Small intestine (tissue), 7 donors: Measurements from ENCODE around the gene NRAP. TPM values are rescaled to one million over a fixed set of nuclear protein-coding genes. Genes with fewer than 3 reads are reported as not detected.

Experiments used
- DNase-seq, 2 donors: peaks; one replicate each; pipeline versions ENCODE4 v3.0.0 to v3.0.0-alpha.2; 2013
- FAIRE-seq: peaks from 2 replicates; lab custom pipeline; 2012; peaks lifted over from hg19 to GRCh38; lab: Jason Lieb, UNC
- H3K27ac ChIP-seq, 3 donors: one replicate each; pipeline ENCODE4 v1.5.1; 2013; ENCODE audit warnings: low read length in 2 of 3, mild to moderate bottlenecking in 2 of 3, control low read depth in 1 of 3, inconsistent platforms in 1 of 3, low read depth in 1 of 3, moderate library complexity in 1 of 3
- H3K27me3 ChIP-seq, 3 donors: one replicate each; pipeline ENCODE4 v1.6.1; 2013; ENCODE audit warnings: low read length in 3 of 3, inconsistent platforms in 1 of 3; ENCODE audit not compliant: control insufficient read depth in 3 of 3, insufficient read depth in 3 of 3
- H3K36me3 ChIP-seq, 3 donors: one replicate each; pipeline ENCODE4 v1.6.1; 2013; ENCODE audit warnings: low read length in 3 of 3, inconsistent platforms in 1 of 3, low read depth in 1 of 3, mild to moderate bottlenecking in 1 of 3, moderate library complexity in 1 of 3; ENCODE audit not compliant: control insufficient read depth in 3 of 3, insufficient read depth in 2 of 3
- H3K4me1 ChIP-seq, 3 donors: one replicate each; pipeline ENCODE4 v1.6.1; 2013; ENCODE audit warnings: low read length in 2 of 3, inconsistent platforms in 1 of 3, low read depth in 1 of 3, mild to moderate bottlenecking in 1 of 3, moderate library complexity in 1 of 3; ENCODE audit not compliant: control insufficient read depth in 3 of 3, insufficient read depth in 2 of 3
- H3K4me3 ChIP-seq, 3 donors: one replicate each; pipeline ENCODE4 v1.5.1; 2013; ENCODE audit warnings: low read length in 3 of 3, control low read depth in 1 of 3, inconsistent platforms in 1 of 3, low read depth in 1 of 3, mild to moderate bottlenecking in 1 of 3, moderate library complexity in 1 of 3
- H3K9me3 ChIP-seq, 2 donors: one replicate each; pipeline ENCODE4 v1.6.1; 2013; ENCODE audit warnings: low read depth in 1 of 2, low read length in 1 of 2; ENCODE audit not compliant: control insufficient read depth in 2 of 2, insufficient read depth in 1 of 2
- WGBS, 3 donors: extraction: QIAGEN DNeasy Blood & Tissue Kit; methylation state at CpG; one replicate each; pipeline ENCODE4 v1.1.7; 2013; 5-methylcytosine and 5-hydroxymethylcytosine counted together
- polyA plus RNA-seq, 4 donors: library from polyadenylated mRNA; stranded (reverse) in 3 of 4; unstranded in 1 of 4; fragments of 200-250 nt in 3 of 4; fragments of 120-200 nt in 1 of 4; gene quantifications; one replicate each; pipeline versions ENCODE4 v1.2.1 to v1.2.3, GENCODE V29; 2013
- donor health status: healthy with polysubstance abuse.
- donor health status: control.
- donor health status: control.
- donor health status: Bipolar disorder and iron deficiency.
- donor health status: healthy.

NRAP gene
- polyA plus RNA-seq, 4 donors: 0.03 to 2.2 (median 0.18) TPM

DNA sequence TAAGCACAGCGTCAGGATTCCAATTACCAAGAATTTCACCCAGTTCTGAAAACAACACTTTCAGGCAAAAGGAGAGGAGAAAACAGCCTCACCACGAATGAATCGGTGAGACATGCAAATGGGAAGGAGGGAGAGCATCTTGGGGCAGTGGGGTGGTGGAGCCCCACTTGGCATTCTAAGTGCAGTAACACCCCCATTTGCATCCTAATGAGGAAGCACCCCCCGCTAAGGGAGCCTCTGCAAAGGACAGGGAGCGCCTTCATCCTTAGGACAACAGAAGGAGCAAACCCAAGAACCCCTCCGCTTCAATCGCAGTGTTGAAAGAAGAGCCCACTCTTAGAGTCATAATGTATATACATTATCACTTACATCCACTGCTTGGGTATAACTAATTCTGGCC is 46.8 kb downstream of the NRAP start:
- no peak for FAIRE-seq

DNA sequence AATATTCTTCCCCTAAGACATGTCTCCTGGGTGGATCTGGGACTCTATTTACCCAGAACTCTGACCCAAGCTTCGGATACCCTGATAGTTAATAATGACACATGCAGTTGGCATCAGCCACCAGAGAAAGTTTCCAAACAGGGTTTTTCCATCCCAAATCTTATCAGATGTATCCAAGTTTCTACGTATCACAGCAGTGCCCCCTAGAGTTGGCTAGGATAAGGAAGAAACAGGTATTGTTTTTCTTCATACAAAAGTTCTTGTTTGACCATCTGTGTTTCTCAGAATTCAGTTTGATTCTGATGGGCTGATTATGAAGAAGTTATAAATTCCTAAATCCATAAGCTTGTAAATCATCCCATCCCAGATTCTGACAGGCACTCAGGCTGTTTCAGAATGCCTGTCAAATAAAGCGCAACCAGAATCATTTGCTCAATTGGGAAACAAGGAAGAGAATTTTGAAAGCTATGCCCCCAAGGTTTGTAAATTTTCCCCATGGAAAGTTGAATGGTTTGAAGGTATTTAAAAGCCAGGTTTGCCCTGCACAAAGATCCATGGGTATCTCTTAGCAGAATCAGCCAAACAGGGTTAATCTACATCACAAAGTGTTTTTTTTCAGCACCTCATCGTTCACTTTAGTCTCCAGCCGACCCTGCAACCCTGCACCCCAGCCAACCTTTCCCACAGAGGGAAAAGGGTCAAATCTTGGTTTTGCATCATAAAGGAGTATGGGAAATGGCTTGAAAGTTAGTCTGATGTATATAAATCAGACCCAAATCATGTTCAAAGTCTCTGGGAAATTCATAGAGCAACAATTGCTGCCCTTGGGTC is 47.4 kb downstream of the NRAP start:
- DNase-seq: no peak
- H3K4me1 ChIP-seq: no peaks in the 10 kb centered on the region
- FAIRE-seq: no peak
- no peaks in the 10 kb centered on the region for H3K9me3 ChIP-seq
- no peaks in the 10 kb centered on the region for H3K36me3 ChIP-seq
- H3K27ac ChIP-seq: no peak overlapping the region
- no peak overlapping the region for H3K4me3 ChIP-seq
- H3K27me3 ChIP-seq: peaks cover 0 to 26% (median 12%) of the 10 kb centered on the region in 3 donors
- WGBS, 3 donors: 17 to 26% (median 26%) methylated on average over 5 of the region's 5 CpGs

More for the DNA sequence above, 46.8 kb downstream of the NRAP start:
- DNase-seq: no peak
- Histone ChIP-seq H3K4me3 (no peak overlapping the region), H3K9me3 (no peaks in the 10 kb centered on the region), H3K27me3 (peaks cover 0 to 25% (median 11%) of the 10 kb centered on the region in 3 donors), H3K4me1 (no peaks in the 10 kb centered on the region), H3K36me3 (no peaks in the 10 kb centered on the region), H3K27ac (no peak overlapping the region)
- WGBS, 3 donors: 25 to 50% (median 44%) methylated on average over 6 to 7 of the region's 7 CpGs

GRCh38 chr10:113613977-113614690 is 49.7 kb downstream of the NRAP start:
- WGBS, 3 donors: 63 to 68% (median 66%) methylated on average over 15 of the region's 15 CpGs
- no peak overlapping the region for H3K27ac ChIP-seq
- no peak for DNase-seq
- H3K9me3 ChIP-seq: no peaks in the 10 kb centered on the region
- H3K4me3 ChIP-seq: no peak overlapping the region
- no peaks in the 10 kb centered on the region for H3K4me1 ChIP-seq
- H3K27me3 ChIP-seq: peaks cover 0 to 29% (median 12%) of the 10 kb centered on the region in 3 donors
- H3K36me3 ChIP-seq: no peaks in the 10 kb centered on the region
- FAIRE-seq: no peak

DNA sequence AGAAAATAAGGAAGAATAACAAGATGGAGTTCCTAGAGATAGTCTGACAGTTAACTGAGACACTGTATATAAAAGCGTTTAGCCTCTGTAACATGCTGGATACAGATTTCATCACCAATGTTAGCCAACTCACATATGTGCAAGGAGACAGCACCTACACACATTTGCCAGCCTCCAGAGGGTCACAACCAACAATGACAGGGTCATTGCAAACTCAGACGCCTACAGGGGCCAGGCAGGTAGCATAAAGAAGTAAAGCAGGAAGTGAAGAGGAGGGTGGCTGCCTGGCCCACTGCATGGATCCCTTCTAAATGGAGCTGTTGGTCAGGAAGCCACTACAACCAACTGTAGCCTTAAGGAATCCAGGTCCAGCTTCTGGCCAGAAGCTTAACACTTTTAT is 50.4 kb downstream of the NRAP start:
- no peak overlapping the region for H3K4me3 ChIP-seq
- no peak for FAIRE-seq
- H3K9me3 ChIP-seq: no peaks in the 10 kb centered on the region
- H3K4me1 ChIP-seq: no peaks in the 10 kb centered on the region
- H3K27me3 ChIP-seq: peaks cover 0 to 28% (median 12%) of the 10 kb centered on the region in 3 donors
- H3K36me3 ChIP-seq: no peaks in the 10 kb centered on the region
- no peak overlapping the region for H3K27ac ChIP-seq
- 77 to 94% (median 88%) methylated on average over 2 of the region's 2 CpGs for WGBS, 3 donors
- no peak for DNase-seq

DNA sequence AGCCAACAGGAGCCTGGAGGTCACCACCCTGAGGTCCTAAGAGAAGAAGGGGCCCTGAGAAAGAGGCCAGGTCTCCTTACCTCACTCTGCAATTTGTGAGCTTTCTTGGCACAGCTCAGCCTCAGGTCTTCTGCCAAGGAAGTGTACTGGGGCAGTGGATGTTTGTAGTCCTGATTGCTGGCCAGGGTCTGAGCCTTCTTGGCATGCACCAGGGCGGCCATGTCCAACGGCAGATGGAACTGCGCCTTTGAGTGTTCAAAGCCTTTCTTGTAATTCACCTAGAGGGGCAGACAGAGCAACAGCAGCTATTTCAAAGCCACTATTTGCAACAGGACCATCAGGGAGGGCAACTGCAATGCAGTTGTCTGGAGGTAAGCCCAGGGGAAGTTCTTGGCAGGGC is 51.7 kb downstream of the NRAP start:
- H3K36me3 ChIP-seq: no peaks in the 10 kb centered on the region
- H3K4me1 ChIP-seq: no peaks in the 10 kb centered on the region
- H3K27ac ChIP-seq: no peak overlapping the region
- no peak overlapping the region for H3K4me3 ChIP-seq
- 69 to 89% (median 83%) methylated on average over 3 of the region's 3 CpGs for WGBS, 3 donors
- peaks cover 0 to 28% (median 10%) of the 10 kb centered on the region in 3 donors for H3K27me3 ChIP-seq
- FAIRE-seq: no peak
- H3K9me3 ChIP-seq: no peaks in the 10 kb centered on the region
- DNase-seq: no peak

DNA sequence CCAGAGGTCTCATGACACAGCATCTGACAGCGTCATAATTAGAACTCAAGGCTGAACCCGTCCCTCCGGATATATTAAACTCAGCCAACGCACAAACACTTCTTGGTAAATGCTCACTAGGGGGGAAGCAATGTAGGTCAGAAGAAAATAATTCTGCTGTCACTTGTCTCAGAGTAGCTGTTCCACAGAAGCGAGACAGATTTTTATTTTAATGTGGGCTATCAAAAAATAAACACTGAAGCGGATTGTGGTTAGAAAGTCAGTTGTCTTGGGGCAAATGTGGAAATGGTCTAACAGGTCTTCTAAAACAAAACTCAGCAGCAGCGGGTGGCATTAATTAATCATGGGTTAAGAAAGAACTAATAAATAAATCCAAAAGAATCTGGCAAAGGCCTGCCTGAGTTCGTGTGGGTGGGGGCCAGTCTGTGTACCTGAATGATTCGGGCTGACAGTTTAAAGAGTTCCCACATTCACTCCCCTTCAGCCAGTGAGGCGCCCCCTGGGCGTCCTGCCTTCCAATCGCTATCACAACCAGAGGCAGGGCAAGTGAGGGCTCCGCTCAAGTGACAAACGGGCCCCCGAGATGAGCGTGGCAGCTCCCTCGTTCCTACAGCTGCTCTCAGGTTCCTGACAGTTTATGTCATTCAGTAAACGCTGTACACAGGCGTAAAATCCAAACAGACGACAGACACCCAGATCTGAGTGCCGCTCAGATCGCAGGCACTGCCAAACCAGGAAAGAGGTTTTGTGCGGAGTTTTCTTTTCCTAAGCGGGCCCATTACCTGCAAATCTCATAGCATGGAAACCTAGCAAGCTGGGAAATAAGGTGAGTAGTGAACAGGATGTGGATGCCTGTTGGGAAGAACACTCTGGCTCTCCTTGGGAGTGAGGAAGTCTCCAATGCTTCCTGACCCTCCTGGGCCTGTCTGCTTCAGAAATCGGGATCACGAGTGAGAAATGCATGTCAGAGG is 52.9 kb downstream of the NRAP start:
- Histone ChIP-seq H3K36me3 (no peaks in the 10 kb centered on the region), H3K4me1 (no peaks in the 10 kb centered on the region), H3K27me3 (peaks cover 0 to 23% (median 7%) of the 10 kb centered on the region in 3 donors), H3K4me3 (no peak overlapping the region), H3K9me3 (no peaks in the 10 kb centered on the region), H3K27ac (no peak overlapping the region)
- no peak for FAIRE-seq
- no peak for DNase-seq
- WGBS, 3 donors: 47 to 55% (median 54%) methylated on average over 26 of the region's 26 CpGs

- Histone ChIP-seq H3K36me3 (no peaks in the 10 kb centered on the region), H3K27me3 (peaks cover 0 to 19% (median 7%) of the 10 kb centered on the region in 3 donors), H3K4me3 (no peak overlapping the region), H3K27ac (no peak overlapping the region), H3K9me3 (no peaks in the 10 kb centered on the region), H3K4me1 (no peaks in the 10 kb centered on the region)
- 74 to 91% (median 81%) methylated on average over 4 of the region's 4 CpGs for WGBS, 3 donors
- FAIRE-seq (no peak), DNase-seq (no peak)
Measured at GRCh38 chr10:113609704-113610108, 54.1 kb downstream of the NRAP start.
